Stimulated activated CD8-positive, alpha-beta memory T cell treated with anti-CD3 and anti-CD28 coated beads, Interleukin-7, amount 100 ng/mL, for 48 hours (primary cell): Measurements from ENCODE around the gene HMCN1.
"Not testable (repeated sequence)": the region's sequence is repeated elsewhere in the genome, so short reads cannot be mapped to it uniquely, and the experiment has no call there.

ENCODE experiments used
- DNase-seq, 2 donors: peaks; one replicate each; pipeline ENCODE4 v3.0.0-alpha.2; 2020; ENCODE audit warnings: low read depth in 1 of 2; ENCODE audit errors: extremely low read depth in 1 of 2

Gene HMCN1

GRCh38 chr1:186125511-186125910, 391.3 kb downstream of the HMCN1 start:
- DNase-seq = no peak

GRCh38 chr1:186129758-186130157, 395.6 kb downstream of the HMCN1 start:
- DNase-seq = no peak

- DNase-seq = no peak
Observed at GRCh38 chr1:186139115-186139514, 404.9 kb downstream of the HMCN1 start.

GRCh38 chr1:186139701-186140100, 405.5 kb downstream of the HMCN1 start:
- no peak for DNase-seq

GRCh38 chr1:186142159-186142558, 408.0 kb downstream of the HMCN1 start:
- no peak for DNase-seq

- no peak for DNase-seq
Observed at GRCh38 chr1:186142916-186143315, 408.7 kb downstream of the HMCN1 start.

GRCh38 chr1:186143481-186143880, 409.3 kb downstream of the HMCN1 start:
- no peak for DNase-seq

GRCh38 chr1:186144505-186144904, 410.3 kb downstream of the HMCN1 start:
- no peak for DNase-seq

- DNase-seq = no peak
Observed at GRCh38 chr1:186146974-186147373, 412.8 kb downstream of the HMCN1 start.

- DNase-seq = no peak
Observed at GRCh38 chr1:186149591-186149990, 415.4 kb downstream of the HMCN1 start.

- no peak for DNase-seq
Observed at GRCh38 chr1:186152227-186152619, 418.0 kb downstream of the HMCN1 start.

- DNase-seq = no peak
Observed at GRCh38 chr1:186152620-186153239, 418.5 kb downstream of the HMCN1 start.

- no peak for DNase-seq
Observed at GRCh38 chr1:186154651-186155050, 420.5 kb downstream of the HMCN1 start.

- DNase-seq = no peak
Observed at GRCh38 chr1:186155594-186155993, 421.4 kb downstream of the HMCN1 start.

GRCh38 chr1:186162895-186163294, 428.7 kb downstream of the HMCN1 start:
- DNase-seq = not testable (repeated sequence)

- no peak for DNase-seq
Observed at GRCh38 chr1:186164773-186165172, 430.6 kb downstream of the HMCN1 start.

GRCh38 chr1:186165303-186165702, 431.1 kb downstream of the HMCN1 start:
- DNase-seq = no peak

- DNase-seq = no peak
Observed at GRCh38 chr1:186167096-186167668, 433.0 kb downstream of the HMCN1 start.

- DNase-seq = no peak
Observed at GRCh38 chr1:186175588-186175987, 441.4 kb downstream of the HMCN1 start.

GRCh38 chr1:186178426-186179043, 444.3 kb downstream of the HMCN1 start:
- DNase-seq = no peak

GRCh38 chr1:186179231-186179630, 445.0 kb downstream of the HMCN1 start:
- no peak for DNase-seq

GRCh38 chr1:186183219-186183618, 449.0 kb downstream of the HMCN1 start:
- peak; percentile 10 to 40 for DNase-seq
